SK-N-SH (cell line): Measurements from ENCODE around the gene TFG.

ENCODE experiments used
- CTCF ChIP-seq: fragments of 200-600 bp; sonication (generic); IDR thresholded peaks from 2 replicates; pipeline ENCODE4 v1.6.1; 2017; ENCODE audit warnings: antibody characterized with exemption, mild to moderate bottlenecking, moderate library complexity
- EP300 ChIP-seq, 2 experiments: IDR thresholded peaks; 2 replicates each; pipeline versions ENCODE4 v1.4.0 to v1.6.1; 2012; ENCODE audit warnings: borderline replicate concordance in 1 of 2, low read depth in 1 of 2, low read length in 1 of 2
- IRF3 ChIP-seq: fragments of 150-350 bp; IDR thresholded peaks from 2 replicates; pipeline ENCODE4 v1.6.1; 2016; ENCODE audit warnings: mild to moderate bottlenecking, low read depth, low read length
- POLR2AphosphoS5 ChIP-seq: IDR thresholded peaks from 2 replicates; pipeline ENCODE4 v1.6.1; 2012; ENCODE audit warnings: low read depth, low read length
- RAD21 ChIP-seq: IDR thresholded peaks from 2 replicates; pipeline ENCODE4 v1.6.1; 2012; ENCODE audit warnings: mild to moderate bottlenecking, low read length
- TAF1 ChIP-seq: IDR thresholded peaks from 2 replicates; pipeline ENCODE4 v1.6.1; 2012; ENCODE audit warnings: low read depth, mild to moderate bottlenecking, low read length, moderate library complexity, borderline replicate concordance
- TEAD4 ChIP-seq: IDR thresholded peaks from 2 replicates; pipeline ENCODE4 v1.4.0; 2012; ENCODE audit warnings: mild to moderate bottlenecking, borderline replicate concordance; ENCODE audit not compliant: insufficient read depth
- USF1 ChIP-seq: IDR thresholded peaks from 2 replicates; pipeline ENCODE4 v1.4.0; 2012; ENCODE audit warnings: low read depth, borderline replicate concordance

- TF ChIP-seq TAF1, result no peak
- TF ChIP-seq USF1, result no peak
- no peak for TF ChIP-seq CTCF
- TF ChIP-seq POLR2AphosphoS5, result no peak
- no peak for TF ChIP-seq IRF3
- no peak for TF ChIP-seq TEAD4
- TF ChIP-seq EP300 (IDR thresholded peaks at IDR 0.05; ENCODE audit: borderline replicate concordance in 1 of 2, low read depth in 1 of 2, low read length in 1 of 2), result no peak
- no peak for TF ChIP-seq RAD21
These were observed 51.1 kb downstream of the TFG start for GRCh38 chr3:100760377-100760776.
